SIG-M5 (cell line): ENCODE results near the gene RAPGEF6.

ENCODE experiments used
- DNase-seq: peaks from one replicate; lab custom pipeline; 2025; lab: John Stamatoyannopoulos, UW

RAPGEF6 gene

GRCh38 chr5:131541071-131541470 lies 94.0 kb downstream of the RAPGEF6 start:
- DNase-seq: no peak

GRCh38 chr5:131539251-131539650 lies 95.8 kb downstream of the RAPGEF6 start:
- no peak for DNase-seq

GRCh38 chr5:131538177-131538593 lies 96.8 kb downstream of the RAPGEF6 start:
- peak; percentile 33 for DNase-seq

GRCh38 chr5:131536850-131537448 lies 98.1 kb downstream of the RAPGEF6 start:
- DNase-seq: no peak

GRCh38 chr5:131536211-131536826 lies 98.7 kb downstream of the RAPGEF6 start:
- DNase-seq: peak; percentile 68

- no peak for DNase-seq
These were observed 100.1 kb downstream of the RAPGEF6 start for GRCh38 chr5:131534974-131535373.

GRCh38 chr5:131533836-131534235 lies 101.2 kb downstream of the RAPGEF6 start:
- no peak for DNase-seq

GRCh38 chr5:131532031-131532640 lies 102.9 kb downstream of the RAPGEF6 start:
- no peak for DNase-seq

- DNase-seq: no peak
These were observed 104.2 kb downstream of the RAPGEF6 start for GRCh38 chr5:131530706-131531331.

- DNase-seq: no peak
These were observed 106.3 kb downstream of the RAPGEF6 start for GRCh38 chr5:131528682-131529081.

GRCh38 chr5:131525805-131526204 lies 109.2 kb downstream of the RAPGEF6 start:
- peak; percentile 58 for DNase-seq

GRCh38 chr5:131524431-131524830 lies 110.6 kb downstream of the RAPGEF6 start:
- no peak for DNase-seq

- DNase-seq: no peak
These were observed 111.4 kb downstream of the RAPGEF6 start for GRCh38 chr5:131523500-131524185.

- no peak for DNase-seq
These were observed 113.8 kb downstream of the RAPGEF6 start for GRCh38 chr5:131521252-131521651.

- DNase-seq: no peak
These were observed 119.7 kb downstream of the RAPGEF6 start for GRCh38 chr5:131515348-131515747.

- DNase-seq: no peak
These were observed 120.4 kb downstream of the RAPGEF6 start for GRCh38 chr5:131514316-131515283.

GRCh38 chr5:131513780-131514179 lies 121.2 kb downstream of the RAPGEF6 start:
- DNase-seq: no peak

- no peak for DNase-seq
These were observed 123.1 kb downstream of the RAPGEF6 start for GRCh38 chr5:131511934-131512333.

- DNase-seq: no peak
These were observed 125.2 kb downstream of the RAPGEF6 start for GRCh38 chr5:131509801-131510200.

- DNase-seq: no peak
These were observed 129.7 kb downstream of the RAPGEF6 start for GRCh38 chr5:131505237-131505908.

- peak; percentile 24 for DNase-seq
These were observed 138.7 kb downstream of the RAPGEF6 start for GRCh38 chr5:131496400-131496713.
